Esophagus squamous epithelium (tissue), 5 donors: Measurements from ENCODE around the gene COL23A1. TPM values are rescaled to one million over a fixed set of nuclear protein-coding genes. Genes with fewer than 3 reads are reported as not detected.

Experiments used
- DNase-seq: peaks from one replicate; lab custom pipeline; 2025; lab: John Stamatoyannopoulos, UW
- H3K27ac ChIP-seq, 4 donors: fragments of 200-600 bp; sonication (generic); one replicate each; pipeline ENCODE4 v1.5.1; 2016 to 2019; ENCODE audit warnings: mild to moderate bottlenecking in 1 of 4
- H3K27me3 ChIP-seq, 4 donors: fragments of 200-600 bp; sonication (generic); 1 replicate in 3 of 4; 2 replicates in 1 of 4; pipeline versions ENCODE4 v1.5.1 to v1.6.0; 2017 to 2021; ENCODE audit warnings: antibody characterized with exemption in 1 of 4
- H3K36me3 ChIP-seq, 3 donors: fragments of 200-600 bp; sonication (generic); one replicate each; pipeline ENCODE4 v1.5.1; 2016 to 2019
- H3K4me1 ChIP-seq, 3 donors: fragments of 200-600 bp; sonication (generic); one replicate each; pipeline ENCODE4 v1.5.1; 2017 to 2019
- H3K4me3 ChIP-seq, 4 donors: fragments of 200-600 bp; sonication (generic); 1 replicate in 3 of 4; 2 replicates in 1 of 4; pipeline ENCODE4 v1.5.1; 2016 to 2019; ENCODE audit warnings: mild to moderate bottlenecking in 2 of 4, moderate library complexity in 1 of 4
- H3K9me3 ChIP-seq, 3 donors: fragments of 200-600 bp; sonication (generic); one replicate each; pipeline ENCODE4 v1.5.1; 2016 to 2019
- CTCF ChIP-seq, 6 experiments: fragments of 450-650 bp in 4 of 6; fragments of 200-600 bp in 2 of 6; sonication (generic) in 2 of 6; IDR thresholded peaks; one replicate each; pipeline ENCODE4 v1.5.1; 2016 to 2019; ENCODE audit warnings: antibody characterized with exemption in 6 of 6, mild to moderate bottlenecking in 4 of 6, moderate library complexity in 4 of 6
- POLR2A ChIP-seq, 4 donors: fragments of 450-650 bp; IDR thresholded peaks; one replicate each; pipeline ENCODE4 v1.6.1; 2017; ENCODE audit warnings: antibody characterized with exemption in 4 of 4, mild to moderate bottlenecking in 4 of 4, moderate library complexity in 3 of 4
- WGBS, 2 donors: methylation state at CpG; one replicate each; pipeline ENCODE4 v1.1.5; 2018; 5-methylcytosine and 5-hydroxymethylcytosine counted together
- intact Hi-C: fragments of 100-400 bp; cut with DNase I; formaldehyde crosslinking; loops from one replicate; pipeline ENCODE4 v1.15.0; 2022
- total RNA-seq, 4 donors: library from RNA; depleted of rRNA; stranded (reverse); fragments of >200 nt; gene quantifications; one replicate each; pipeline ENCODE4 v1.1.0, GENCODE V29; 2016
- donor health status: DM: yes; HTN: yes; CAD: no.

Gene COL23A1
- total RNA-seq, 4 donors from 2014 or later, result 0.41 to 1.5 (median 0.44) TPM; not detected in 1

- DNase-seq, result no peak
- TF ChIP-seq POLR2A (IDR thresholded peaks at IDR 0.05), result no peak
- no peak for TF ChIP-seq CTCF (IDR thresholded peaks at IDR 0.05)
- WGBS, 2 donors, result 80 to 84% methylated on average over 6 to 8 of the region's 8 CpGs
Measured at GRCh38 chr5:178389026-178389729, 201.0 kb downstream of the COL23A1 start.

GRCh38 chr5:178388386-178389025, 201.7 kb downstream of the COL23A1 start:
- 73 to 93% methylated on average over 2 to 5 of the region's 8 CpGs for WGBS, 2 donors
- TF ChIP-seq CTCF (IDR thresholded peaks at IDR 0.05) (no peak), POLR2A (IDR thresholded peaks at IDR 0.05) (no peak)
- no peak overlapping the region for H3K4me3 ChIP-seq
- H3K4me1 ChIP-seq, result peaks cover 0 to 11% (median 0%) of the 10 kb centered on the region in 3 donors
- no peak for DNase-seq
- no peak overlapping the region for H3K27ac ChIP-seq
- intact Hi-C loops, result no loop called here
- H3K9me3 ChIP-seq, result no peaks in the 10 kb centered on the region
- no peaks in the 10 kb centered on the region for H3K36me3 ChIP-seq
- peaks cover 0 to 26% (median 0%) of the 10 kb centered on the region in 4 donors for H3K27me3 ChIP-seq

More at GRCh38 chr5:178389026-178389729, 201.0 kb downstream of the COL23A1 start:
- intact Hi-C loops, result no loop called here
- Histone ChIP-seq H3K36me3 (no peaks in the 10 kb centered on the region), H3K27ac (no peak overlapping the region), H3K4me1 (peaks cover 0 to 6% (median 0%) of the 10 kb centered on the region in 3 donors), H3K9me3 (no peaks in the 10 kb centered on the region), H3K27me3 (peaks cover 0 to 20% (median 0%) of the 10 kb centered on the region in 4 donors), H3K4me3 (no peak overlapping the region)

GRCh38 chr5:178387856-178388190, 202.4 kb downstream of the COL23A1 start:
- H3K9me3 ChIP-seq, result no peaks in the 10 kb centered on the region
- intact Hi-C loops, result no loop called here
- no peak for DNase-seq
- H3K27ac ChIP-seq, result no peak overlapping the region
- H3K4me3 ChIP-seq, result no peak overlapping the region
- H3K36me3 ChIP-seq, result no peaks in the 10 kb centered on the region
- TF ChIP-seq POLR2A (IDR thresholded peaks at IDR 0.05), result no peak
- no peak for TF ChIP-seq CTCF (IDR thresholded peaks at IDR 0.05)
- peaks cover 0 to 11% (median 0%) of the 10 kb centered on the region in 3 donors for H3K4me1 ChIP-seq
- H3K27me3 ChIP-seq, result peaks cover 0 to 33% (median 0%) of the 10 kb centered on the region in 4 donors
- WGBS, 2 donors, result 97% methylated on average over 5 of the region's 7 CpGs; no CpG with 5 or more reads in 1 of the 2 donors

GRCh38 chr5:178387061-178387855, 202.9 kb downstream of the COL23A1 start:
- Histone ChIP-seq H3K4me1 (peaks cover 0 to 11% (median 0%) of the 10 kb centered on the region in 3 donors), H3K4me3 (no peak overlapping the region), H3K36me3 (no peaks in the 10 kb centered on the region), H3K27me3 (peaks cover 0 to 33% (median 0%) of the 10 kb centered on the region in 4 donors), H3K27ac (no peak overlapping the region), H3K9me3 (no peaks in the 10 kb centered on the region)
- DNase-seq, result no peak
- WGBS, 2 donors, result 83 to 85% methylated on average over 14 to 20 of the region's 20 CpGs
- intact Hi-C loops, result no loop called here
- TF ChIP-seq CTCF (IDR thresholded peaks at IDR 0.05) (no peak), POLR2A (IDR thresholded peaks at IDR 0.05) (no peak)
